HUES48 (cell line): Measurements from ENCODE around the gene TMEM179.
A peak's percentile ranks its signal among the peaks of the same experiment; 100 is the strongest.
"Not testable (repeated sequence)": the region's sequence is repeated elsewhere in the genome, so short reads cannot be mapped to it uniquely, and the experiment has no call there.

ENCODE experiments used
- H3K27ac ChIP-seq: one replicate; pipeline ENCODE4 v1.7.0; 2013; ENCODE audit warnings: low read depth, low read length, inconsistent platforms
- H3K27me3 ChIP-seq: 2 replicates; pipeline ENCODE4 v1.6.1; 2013; ENCODE audit warnings: mild to moderate bottlenecking, low read length; ENCODE audit not compliant: control insufficient read depth, insufficient read depth
- H3K36me3 ChIP-seq: 2 replicates; pipeline ENCODE4 v1.6.1; 2013; ENCODE audit warnings: low read length; ENCODE audit not compliant: control insufficient read depth, insufficient read depth
- H3K4me1 ChIP-seq: 2 replicates; pipeline ENCODE4 v1.6.1; 2013; ENCODE audit warnings: mild to moderate bottlenecking, low read length; ENCODE audit not compliant: control insufficient read depth, insufficient read depth
- H3K4me3 ChIP-seq: 2 replicates; pipeline ENCODE4 v1.5.1; 2013; ENCODE audit warnings: mild to moderate bottlenecking, low read depth, low read length
- H3K9ac ChIP-seq: 2 replicates; pipeline ENCODE4 v1.6.1; 2013; ENCODE audit warnings: mild to moderate bottlenecking, low read depth, low read length, moderate library complexity
- H3K9me3 ChIP-seq: 2 replicates; pipeline ENCODE4 v1.6.1; 2013; ENCODE audit warnings: low read length; ENCODE audit not compliant: control insufficient read depth, insufficient read depth

Gene TMEM179

GRCh38 chr14:104604458-104605449 lies at the start of gene TMEM179:
Gene TMEM179, minus strand, starts transcription at chr14:104604772. Its CDS starts 31 bp downstream, at chr14:104604741.
- H3K27me3 ChIP-seq: peaks cover 32% of the 10 kb centered on the region
- H3K9me3 ChIP-seq: no peaks in the 10 kb centered on the region
- H3K27ac ChIP-seq: no peak within 1 kb of the TSS
- H3K36me3 ChIP-seq: no peaks in the 10 kb centered on the region
- no peaks in the 10 kb centered on the region for H3K4me1 ChIP-seq
- no peak within 1 kb of the TSS; the same call in 1 of the 2 replicates for H3K9ac ChIP-seq
- peak within 1 kb of the TSS; percentile 65 for H3K4me3 ChIP-seq

- H3K9me3 ChIP-seq: peaks cover 13% of the 10 kb centered on the region
- no peak overlapping the region for H3K27ac ChIP-seq
- H3K4me1 ChIP-seq: no peaks in the 10 kb centered on the region
- peaks cover 8% of the 10 kb centered on the region for H3K27me3 ChIP-seq
- H3K9ac ChIP-seq: no peak overlapping the region
- H3K4me3 ChIP-seq: no peak overlapping the region
- no peaks in the 10 kb centered on the region for H3K36me3 ChIP-seq
Measured at GRCh38 chr14:104654119-104654518, 49.5 kb upstream of the TMEM179 start.

GRCh38 chr14:104653130-104653920 lies 48.8 kb upstream of the TMEM179 start:
- H3K9me3 ChIP-seq: peaks cover 13% of the 10 kb centered on the region
- not testable (repeated sequence) for H3K27ac ChIP-seq, H3K36me3 ChIP-seq, H3K9ac ChIP-seq, H3K4me1 ChIP-seq, H3K4me3 ChIP-seq, H3K27me3 ChIP-seq

- no peak overlapping the region for H3K27ac ChIP-seq
- H3K27me3 ChIP-seq: peaks cover 8% of the 10 kb centered on the region
- H3K4me1 ChIP-seq: no peaks in the 10 kb centered on the region
- H3K36me3 ChIP-seq: no peaks in the 10 kb centered on the region
- H3K9ac ChIP-seq: no peak overlapping the region
- H3K9me3 ChIP-seq: peaks cover 13% of the 10 kb centered on the region
- H3K4me3 ChIP-seq: no peak overlapping the region
Measured at GRCh38 chr14:104652386-104652785, 47.8 kb upstream of the TMEM179 start.

- Histone ChIP-seq H3K27me3 (peaks cover 8% of the 10 kb centered on the region), H3K27ac (no peak overlapping the region), H3K9me3 (peaks cover 13% of the 10 kb centered on the region), H3K36me3 (no peaks in the 10 kb centered on the region), H3K4me3 (no peak overlapping the region), H3K4me1 (no peaks in the 10 kb centered on the region), H3K9ac (no peak overlapping the region)
Measured at GRCh38 chr14:104651876-104652260, 47.3 kb upstream of the TMEM179 start.

- no peaks in the 10 kb centered on the region for H3K4me1 ChIP-seq
- no peaks in the 10 kb centered on the region for H3K36me3 ChIP-seq
- H3K9me3 ChIP-seq: peaks cover 13% of the 10 kb centered on the region
- peaks cover 8% of the 10 kb centered on the region for H3K27me3 ChIP-seq
- H3K4me3 ChIP-seq: no peak overlapping the region
- no peak overlapping the region for H3K27ac ChIP-seq
- H3K9ac ChIP-seq: no peak overlapping the region
Measured at GRCh38 chr14:104650981-104651875, 46.7 kb upstream of the TMEM179 start.

- Histone ChIP-seq H3K9ac (no peak overlapping the region), H3K9me3 (peaks cover 13% of the 10 kb centered on the region), H3K36me3 (no peaks in the 10 kb centered on the region), H3K4me3 (peak overlapping the region; percentile 90), H3K27ac (no peak overlapping the region), H3K4me1 (no peaks in the 10 kb centered on the region), H3K27me3 (peaks cover 8% of the 10 kb centered on the region)
Measured at GRCh38 chr14:104650057-104650980, 45.7 kb upstream of the TMEM179 start.

GRCh38 chr14:104647467-104648043 lies 43.0 kb upstream of the TMEM179 start:
- Histone ChIP-seq H3K27me3 (peaks cover 8% of the 10 kb centered on the region), H3K4me3 (no peak overlapping the region), H3K9ac (no peak overlapping the region), H3K9me3 (peaks cover 3% of the 10 kb centered on the region), H3K36me3 (no peaks in the 10 kb centered on the region), H3K27ac (no peak overlapping the region), H3K4me1 (no peaks in the 10 kb centered on the region; the same call in 1 of the 2 replicates)

GRCh38 chr14:104644656-104645378 lies 40.2 kb upstream of the TMEM179 start:
- Histone ChIP-seq H3K27me3 (peaks cover 7% of the 10 kb centered on the region), H3K9me3 (no peaks in the 10 kb centered on the region; the same call in 1 of the 2 replicates), H3K27ac (peak overlapping the region; percentile 57), H3K4me1 (peaks cover 3% of the 10 kb centered on the region; the same call in 1 of the 2 replicates), H3K9ac (no peak overlapping the region), H3K36me3 (no peaks in the 10 kb centered on the region), H3K4me3 (no peak overlapping the region)
